Nephron progenitor cell (in vitro differentiated cells): Measurements from ENCODE around the gene CHST8.

Source experiments
- DNase-seq: peaks from one replicate; pipeline ENCODE4 v3.0.0; 2021
- H3K27ac Mint-ChIP-seq: 2 replicates; pipeline ENCODE4 v1.8.0; 2021; ENCODE audit warnings: mild to moderate bottlenecking, moderate library complexity, mixed read lengths
- H3K27me3 Mint-ChIP-seq: 2 replicates; pipeline ENCODE4 v1.8.0; 2021; ENCODE audit warnings: mild to moderate bottlenecking, low read depth, mixed read lengths; ENCODE audit not compliant: poor library complexity
- H3K36me3 Mint-ChIP-seq: 2 replicates; pipeline ENCODE4 v1.8.0; 2021; ENCODE audit warnings: low read depth, mixed read lengths
- H3K4me1 Mint-ChIP-seq: 2 replicates; pipeline ENCODE4 v1.8.0; 2021; ENCODE audit warnings: mixed read lengths
- H3K4me3 Mint-ChIP-seq: 2 replicates; pipeline ENCODE4 v1.8.0; 2021; ENCODE audit warnings: mild to moderate bottlenecking, moderate library complexity, mixed read lengths
- H3K9me3 Mint-ChIP-seq: 2 replicates; pipeline ENCODE4 v1.8.0; 2021; ENCODE audit warnings: mild to moderate bottlenecking, moderate library complexity, mixed read lengths
- TF ChIP-seq, protein P1 (sequence below): fragments of 200-600 bp; sonication (generic); IDR thresholded peaks from 2 replicates; pipeline ENCODE4 v1.5.0; 2021; ENCODE audit warnings: antibody characterized with exemption

CHST8 gene

GRCh38 chr19:33801411-33801810, 179.7 kb downstream of the CHST8 start:
- Mint-ChIP-seq H3K36me3 (peaks cover 38% of the 10 kb centered on the region), H3K9me3 (no peaks in the 10 kb centered on the region), H3K4me1 (peaks cover 37% of the 10 kb centered on the region), H3K27me3 (peaks cover 6% of the 10 kb centered on the region), H3K4me3 (no peak overlapping the region), H3K27ac (no peak overlapping the region)
- TF ChIP-seq, protein P1, sequence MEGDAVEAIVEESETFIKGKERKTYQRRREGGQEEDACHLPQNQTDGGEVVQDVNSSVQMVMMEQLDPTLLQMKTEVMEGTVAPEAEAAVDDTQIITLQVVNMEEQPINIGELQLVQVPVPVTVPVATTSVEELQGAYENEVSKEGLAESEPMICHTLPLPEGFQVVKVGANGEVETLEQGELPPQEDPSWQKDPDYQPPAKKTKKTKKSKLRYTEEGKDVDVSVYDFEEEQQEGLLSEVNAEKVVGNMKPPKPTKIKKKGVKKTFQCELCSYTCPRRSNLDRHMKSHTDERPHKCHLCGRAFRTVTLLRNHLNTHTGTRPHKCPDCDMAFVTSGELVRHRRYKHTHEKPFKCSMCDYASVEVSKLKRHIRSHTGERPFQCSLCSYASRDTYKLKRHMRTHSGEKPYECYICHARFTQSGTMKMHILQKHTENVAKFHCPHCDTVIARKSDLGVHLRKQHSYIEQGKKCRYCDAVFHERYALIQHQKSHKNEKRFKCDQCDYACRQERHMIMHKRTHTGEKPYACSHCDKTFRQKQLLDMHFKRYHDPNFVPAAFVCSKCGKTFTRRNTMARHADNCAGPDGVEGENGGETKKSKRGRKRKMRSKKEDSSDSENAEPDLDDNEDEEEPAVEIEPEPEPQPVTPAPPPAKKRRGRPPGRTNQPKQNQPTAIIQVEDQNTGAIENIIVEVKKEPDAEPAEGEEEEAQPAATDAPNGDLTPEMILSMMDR: no peak
- DNase-seq: no peak

GRCh38 chr19:33802001-33802400, 180.2 kb downstream of the CHST8 start:
- no peak overlapping the region for H3K27ac Mint-ChIP-seq
- H3K36me3 Mint-ChIP-seq: peaks cover 44% of the 10 kb centered on the region
- H3K9me3 Mint-ChIP-seq: no peaks in the 10 kb centered on the region
- H3K27me3 Mint-ChIP-seq: peaks cover 6% of the 10 kb centered on the region
- peaks cover 38% of the 10 kb centered on the region for H3K4me1 Mint-ChIP-seq
- TF ChIP-seq, protein P1: no peak
- no peak for DNase-seq
- no peak overlapping the region for H3K4me3 Mint-ChIP-seq

- Mint-ChIP-seq H3K4me1 (peaks cover 38% of the 10 kb centered on the region), H3K27ac (no peak overlapping the region), H3K36me3 (peaks cover 49% of the 10 kb centered on the region), H3K9me3 (no peaks in the 10 kb centered on the region), H3K27me3 (peaks cover 6% of the 10 kb centered on the region), H3K4me3 (no peak overlapping the region)
- TF ChIP-seq, protein P1: no peak
- DNase-seq: no peak
Observed at GRCh38 chr19:33802801-33803200, 181.0 kb downstream of the CHST8 start.

- H3K4me1 Mint-ChIP-seq: peaks cover 37% of the 10 kb centered on the region
- no peak overlapping the region for H3K4me3 Mint-ChIP-seq
- H3K27me3 Mint-ChIP-seq: peaks cover 6% of the 10 kb centered on the region
- H3K27ac Mint-ChIP-seq: no peak overlapping the region
- TF ChIP-seq, protein P1: no peak
- peaks cover 54% of the 10 kb centered on the region for H3K36me3 Mint-ChIP-seq
- no peak for DNase-seq
- no peaks in the 10 kb centered on the region for H3K9me3 Mint-ChIP-seq
Observed at GRCh38 chr19:33803383-33803782, 181.6 kb downstream of the CHST8 start.

DNA sequence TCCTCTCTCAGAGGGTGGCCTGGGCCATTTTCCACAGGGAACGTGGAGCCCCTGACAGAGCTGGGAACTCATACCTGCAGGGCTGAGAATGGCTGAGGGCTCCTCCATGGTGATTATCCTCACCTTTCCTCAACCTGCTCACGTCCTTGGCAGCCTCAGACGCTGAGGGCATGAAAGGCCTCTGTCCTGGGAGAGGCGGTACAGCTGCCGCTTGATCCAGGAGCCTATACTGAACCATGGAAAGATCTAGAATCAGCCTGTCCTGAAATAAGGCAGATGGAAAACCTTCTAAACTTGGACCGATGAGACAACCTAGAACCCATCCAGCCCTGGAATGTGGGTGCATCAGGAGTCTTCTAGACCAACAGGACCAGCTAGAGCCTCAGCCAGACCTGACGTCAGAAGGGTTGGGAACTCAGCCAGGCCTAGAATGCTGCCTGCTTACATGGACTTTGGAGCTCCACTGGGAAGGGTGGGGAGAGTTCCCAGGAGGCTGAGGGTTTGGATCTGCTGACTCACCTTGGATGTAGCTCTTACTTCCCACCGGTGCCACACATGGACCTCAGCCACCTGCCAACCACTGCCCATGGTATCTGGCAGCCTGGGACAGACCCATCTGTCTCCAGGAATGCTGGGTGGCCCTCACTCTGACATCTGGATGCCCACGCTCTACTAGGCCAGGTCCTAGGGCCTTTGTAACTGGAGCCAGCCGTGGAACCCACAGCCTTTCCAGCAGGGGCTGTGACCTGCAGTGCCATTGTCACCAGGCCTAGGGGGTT, 182.5 kb downstream of the CHST8 start:
- Mint-ChIP-seq H3K4me3 (no peak overlapping the region), H3K9me3 (no peaks in the 10 kb centered on the region), H3K27ac (no peak overlapping the region), H3K36me3 (peaks cover 59% of the 10 kb centered on the region), H3K4me1 (peaks cover 29% of the 10 kb centered on the region), H3K27me3 (peaks cover 3% of the 10 kb centered on the region)
- no peak for DNase-seq
- TF ChIP-seq, protein P1: no peak

- Mint-ChIP-seq H3K4me3 (no peak overlapping the region), H3K36me3 (peaks cover 59% of the 10 kb centered on the region), H3K27ac (no peak overlapping the region), H3K27me3 (peaks cover 3% of the 10 kb centered on the region), H3K9me3 (no peaks in the 10 kb centered on the region), H3K4me1 (peaks cover 18% of the 10 kb centered on the region)
- TF ChIP-seq, protein P1: no peak
- DNase-seq: no peak
Observed at GRCh38 chr19:33805313-33805712, 183.6 kb downstream of the CHST8 start.
